GM21390 (cell line): ENCODE data around the gene LYL1.
A peak's percentile ranks its signal among the peaks of the same experiment; 100 is the strongest.
"Not testable (repeated sequence)": the region's sequence is repeated elsewhere in the genome, so short reads cannot be mapped to it uniquely, and the experiment has no call there.

ENCODE experiments used
- ATAC-seq: cut with Tn5 transposase; IDR thresholded peaks from one replicate; pipeline ENCODE4 v1.9.1; 2021; ENCODE audit not compliant: unreplicated experiment

Gene LYL1

DNA sequence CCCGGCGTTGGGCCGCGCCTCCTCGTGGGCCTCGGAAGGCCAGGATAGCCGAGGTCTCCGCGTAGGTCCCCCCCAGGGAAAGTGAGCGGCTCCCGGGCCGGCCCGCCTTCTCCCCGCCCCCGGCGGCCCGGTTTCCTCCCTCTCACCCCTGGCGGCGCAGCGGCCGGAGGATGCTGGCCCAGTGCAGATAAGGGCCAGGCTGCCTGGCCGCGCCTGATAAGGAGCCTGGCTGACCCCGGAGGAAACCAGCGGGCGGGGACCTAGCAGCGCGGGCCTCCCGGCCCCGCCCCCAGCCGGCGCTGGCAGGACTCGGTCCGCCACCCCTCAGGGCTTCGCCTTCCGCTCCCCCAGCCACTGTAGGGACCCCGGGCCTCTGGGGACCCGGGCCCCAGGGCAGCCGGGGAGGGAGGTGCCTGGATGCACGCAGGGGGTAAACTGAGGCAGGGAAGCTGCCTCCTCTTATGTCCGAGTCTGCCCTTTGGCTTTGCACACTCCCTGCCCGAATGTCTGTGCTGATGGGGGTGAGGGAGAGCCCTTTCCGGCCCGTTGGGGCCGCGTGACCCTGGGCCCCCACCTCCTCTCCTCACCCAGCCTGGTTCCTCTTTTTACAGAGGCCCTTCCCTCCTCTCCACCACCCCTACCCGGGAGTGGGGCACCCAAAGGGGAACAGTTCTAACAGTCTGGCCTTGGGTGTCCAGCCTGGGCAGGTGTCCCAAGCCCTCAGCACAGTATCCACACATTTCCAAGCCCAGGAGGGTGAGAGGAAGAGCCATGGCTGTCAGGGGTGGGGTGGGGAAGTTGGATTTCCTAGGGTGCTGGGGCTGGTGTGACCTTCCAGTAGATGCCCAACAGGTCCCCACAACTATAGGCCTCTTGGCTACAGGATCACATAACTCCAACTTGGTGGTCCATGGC, at the start of gene LYL1:
TSS of gene LYL1 (minus strand) at position 193 of the 915 bp plus-strand sequence. CDS start 1,687 bp downstream, outside the sequence.
- no peak for ATAC-seq

DNA sequence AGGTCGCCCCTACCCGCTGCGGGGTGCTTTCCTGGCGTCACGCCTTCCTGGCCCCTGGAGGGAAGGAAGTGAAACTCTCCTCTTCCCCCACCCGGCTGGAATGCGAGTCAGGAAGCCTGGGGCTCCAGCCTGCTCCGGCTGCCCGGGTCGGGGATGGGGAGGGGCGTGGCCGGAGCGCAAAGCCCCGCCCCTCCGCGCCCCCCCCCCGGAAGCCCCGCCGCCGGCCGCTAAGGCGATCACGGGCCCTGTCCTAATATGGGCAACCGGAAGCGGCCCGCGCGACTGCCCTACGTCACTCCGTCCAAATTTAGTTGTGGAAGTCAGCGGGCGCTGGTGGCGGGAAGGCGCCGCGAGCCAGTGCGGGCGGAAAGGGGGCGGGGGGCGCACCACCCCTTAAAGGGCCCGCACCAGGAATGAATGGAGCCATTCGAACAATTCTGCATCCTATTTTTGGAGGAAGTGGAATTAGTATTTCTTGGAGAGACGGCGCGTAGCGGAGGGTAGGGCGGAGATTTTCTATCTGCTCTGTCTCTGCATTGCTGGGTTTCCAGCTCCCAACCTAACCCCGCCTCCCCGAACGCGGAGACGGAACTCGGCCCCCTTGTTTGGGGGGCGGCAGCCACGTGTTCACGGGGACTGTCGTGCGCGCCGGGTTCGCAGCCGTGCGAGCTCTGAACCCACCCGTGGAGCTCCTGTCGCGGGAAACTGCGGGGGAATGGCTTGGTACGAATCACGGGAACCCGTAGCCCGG, 49.1 kb upstream of the LYL1 start:
- ATAC-seq, result peak; percentile 31

DNA sequence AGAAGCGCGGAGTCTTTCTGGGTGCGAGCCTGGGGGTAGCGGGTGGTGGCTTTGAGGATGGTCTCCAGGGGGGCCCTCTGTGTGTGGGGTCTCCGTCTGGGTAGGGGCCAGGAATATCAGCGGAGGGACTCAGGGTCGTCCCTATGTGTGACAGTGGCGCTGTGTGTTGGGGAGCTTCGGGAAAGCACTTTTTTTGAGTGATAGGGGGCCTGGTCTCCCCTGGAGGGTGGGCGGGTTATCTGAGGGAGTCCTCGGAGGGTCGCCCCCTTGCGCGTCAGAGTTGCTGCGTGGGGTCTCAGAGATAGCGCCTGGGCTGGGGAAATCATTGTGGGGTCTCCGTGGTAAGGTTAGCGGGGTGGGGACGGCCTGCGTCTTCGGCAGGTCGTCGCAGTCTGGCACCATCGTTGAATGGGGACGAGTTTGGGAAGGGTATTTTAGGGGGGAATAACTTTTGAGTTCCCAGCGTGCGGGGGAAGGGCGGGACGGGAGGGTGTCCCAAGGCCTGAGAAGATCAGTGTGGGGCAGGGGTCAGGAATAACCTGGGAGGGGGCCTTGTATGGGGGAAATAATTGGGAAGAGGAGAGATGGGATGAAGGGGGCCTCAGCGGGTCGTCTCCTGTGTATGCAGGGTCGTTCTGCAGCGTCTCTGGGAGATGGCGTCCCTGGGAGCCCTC, 48.4 kb upstream of the LYL1 start:
- no peak for ATAC-seq

DNA sequence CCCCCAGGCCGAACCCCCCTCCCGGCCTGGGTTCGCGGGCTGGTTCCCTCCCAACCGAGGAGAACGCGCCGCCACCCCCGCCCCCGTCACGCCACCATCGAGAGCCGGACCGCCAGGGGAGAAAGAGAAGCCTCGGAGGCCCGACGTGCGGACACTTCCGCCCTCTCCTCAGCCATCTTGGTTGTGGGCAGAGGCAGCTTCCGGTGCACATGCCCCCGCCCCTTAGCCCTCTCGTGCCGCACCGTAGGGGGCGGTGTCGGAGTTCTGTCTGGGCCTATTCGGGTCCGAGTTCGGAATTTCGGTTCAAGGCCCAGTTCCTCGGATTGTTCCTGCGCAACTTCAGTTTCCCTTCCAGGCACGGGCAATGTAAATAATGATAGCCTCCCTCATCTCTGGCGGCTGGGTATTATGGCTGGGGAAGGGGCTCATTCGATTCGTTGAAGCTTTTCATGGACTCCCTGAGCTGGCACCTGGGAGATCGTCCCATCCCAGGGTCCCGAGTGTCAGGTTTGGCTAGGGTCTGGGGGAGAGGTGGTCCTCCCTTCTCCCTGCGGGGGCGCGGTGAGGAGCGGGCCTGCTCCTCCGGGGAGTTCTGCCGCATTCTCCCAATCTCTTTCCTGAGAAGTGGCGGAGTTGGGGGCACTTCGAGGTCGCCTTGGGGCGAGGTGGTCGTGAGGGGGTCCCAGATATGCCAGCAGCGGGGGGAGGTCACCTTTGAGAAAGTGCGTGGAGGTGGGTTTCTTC, 47.7 kb upstream of the LYL1 start, which contains the start of the genes IER2 and STX10:
TSS of gene IER2 (plus strand) at position 225 of the 744 bp plus-strand sequence. CDS start 2,776 bp downstream, outside the sequence.
TSS of gene STX10 (minus strand) at position 189 of the 744 bp plus-strand sequence. CDS start 202 bp downstream, outside the sequence.
- ATAC-seq, result peak; percentile 35

DNA sequence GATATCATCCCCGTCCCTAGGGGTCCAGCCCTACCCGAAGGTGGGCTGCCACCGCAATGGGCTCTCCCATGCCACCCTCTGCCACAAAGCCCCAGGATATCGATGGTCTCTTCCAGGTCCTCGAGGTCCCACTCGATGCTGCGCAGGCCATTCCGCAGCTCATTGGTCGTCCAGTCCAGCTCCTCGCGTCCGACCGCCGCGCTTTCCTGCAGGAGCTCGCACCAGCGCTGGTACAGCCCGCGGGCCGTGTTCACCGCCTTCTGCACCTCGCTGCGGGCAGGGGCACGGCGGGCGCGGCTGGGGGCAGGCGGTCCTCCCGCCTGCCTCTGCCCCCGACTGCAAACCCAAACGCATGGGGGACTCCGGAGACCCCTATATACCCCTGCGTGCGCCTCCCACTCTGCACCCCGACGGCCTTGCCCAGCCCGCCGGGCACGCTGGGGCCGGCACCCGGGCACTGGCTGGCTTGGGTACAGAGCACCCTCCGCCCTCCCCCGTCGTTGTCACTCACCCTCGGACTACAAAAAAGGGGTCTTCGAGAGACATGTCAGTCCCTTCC, 47.0 kb upstream of the LYL1 start:
- ATAC-seq, result peak; percentile 0

DNA sequence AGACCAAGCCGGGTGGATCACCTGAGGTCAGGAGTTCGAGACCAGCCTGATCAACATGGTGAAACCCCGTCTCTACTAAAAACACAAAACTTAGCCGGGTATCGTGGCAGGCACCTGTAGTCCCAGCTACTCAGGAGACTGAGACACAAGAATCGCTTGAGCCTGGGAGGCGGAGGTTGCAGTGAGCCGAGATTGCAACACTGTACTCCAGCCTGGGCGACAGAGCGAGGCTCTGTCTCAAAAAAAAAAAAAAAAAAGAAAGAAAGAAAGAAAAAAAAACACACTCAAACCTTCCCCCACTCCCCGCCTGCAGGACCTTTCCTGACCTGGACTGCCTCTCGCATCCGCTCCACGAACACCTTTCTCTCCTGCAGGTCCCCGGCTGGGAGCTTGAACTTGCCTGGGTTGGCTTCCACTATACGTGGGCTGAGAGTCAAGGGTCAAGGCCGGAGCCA, 46.5 kb upstream of the LYL1 start:
- ATAC-seq, result not testable (repeated sequence)

DNA sequence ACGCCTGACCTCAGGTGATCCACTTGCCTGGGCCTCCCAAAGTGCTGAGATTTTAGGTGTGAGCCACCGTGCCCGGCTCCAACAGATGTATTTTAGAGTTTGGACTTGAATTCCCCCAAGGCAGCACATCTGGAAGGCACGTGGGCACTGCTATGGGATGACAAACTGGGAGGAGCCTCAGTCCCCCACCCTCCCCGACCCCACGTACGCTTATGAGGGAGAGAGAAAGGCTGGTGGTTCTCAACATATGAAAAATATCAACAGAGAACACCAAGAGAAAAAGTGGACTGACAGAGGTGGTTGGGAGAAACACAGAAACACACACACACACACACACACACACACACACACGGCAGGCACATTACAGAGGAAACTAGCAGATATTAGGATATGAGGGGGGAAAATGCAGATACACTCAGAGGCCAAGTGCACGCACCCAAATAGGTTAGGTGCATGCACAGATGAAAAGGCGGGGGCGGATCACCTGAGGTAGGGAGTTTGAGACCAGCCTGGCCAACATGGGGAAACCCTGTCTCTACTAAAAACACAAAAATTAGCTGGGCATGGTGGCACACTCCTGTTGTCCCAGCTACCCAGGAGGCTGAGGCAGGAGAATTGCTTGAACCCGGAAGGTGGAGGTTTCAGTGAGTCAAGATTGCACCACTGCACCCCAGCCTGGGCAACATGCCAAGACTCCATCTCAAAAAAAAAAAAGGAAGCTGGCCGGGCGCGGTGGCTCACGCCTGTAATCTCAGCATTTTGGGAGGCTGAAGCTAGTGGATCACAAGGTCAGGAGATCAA, 44.3 kb upstream of the LYL1 start:
- ATAC-seq, result no peak

DNA sequence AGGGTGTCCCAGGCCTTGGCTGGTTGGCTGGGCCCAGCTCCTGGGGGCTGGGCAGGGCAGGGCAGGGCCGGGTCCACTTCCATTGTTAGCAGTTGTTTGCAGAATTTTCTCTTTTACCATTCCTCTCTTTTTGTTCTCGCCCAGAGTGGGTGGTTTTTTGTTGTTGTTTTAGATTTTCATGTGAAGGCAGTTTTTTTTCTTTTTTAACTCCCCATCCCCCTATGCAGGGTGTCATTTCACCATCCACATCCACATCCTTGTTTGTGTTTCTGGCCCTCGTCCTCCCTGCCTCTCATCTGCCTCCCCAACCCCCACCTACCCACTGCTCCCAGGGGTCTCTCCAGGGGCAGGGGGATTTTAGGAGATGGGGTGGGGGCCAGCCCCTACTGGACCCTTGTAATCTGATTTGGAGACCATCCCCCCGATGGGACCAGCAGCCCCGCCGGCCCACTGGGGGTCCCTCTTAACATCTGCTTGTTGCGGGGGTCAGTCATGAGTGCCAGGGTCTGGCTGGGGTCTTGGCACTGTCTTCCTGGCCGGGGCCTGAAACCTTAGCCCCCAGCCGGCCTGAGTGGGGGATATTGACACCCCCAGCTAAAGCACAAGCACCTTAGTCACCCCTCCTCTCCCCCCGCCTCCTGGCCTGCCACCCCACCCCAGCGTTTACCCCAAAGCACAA, 37.1 kb upstream of the LYL1 start:
- no peak for ATAC-seq

DNA sequence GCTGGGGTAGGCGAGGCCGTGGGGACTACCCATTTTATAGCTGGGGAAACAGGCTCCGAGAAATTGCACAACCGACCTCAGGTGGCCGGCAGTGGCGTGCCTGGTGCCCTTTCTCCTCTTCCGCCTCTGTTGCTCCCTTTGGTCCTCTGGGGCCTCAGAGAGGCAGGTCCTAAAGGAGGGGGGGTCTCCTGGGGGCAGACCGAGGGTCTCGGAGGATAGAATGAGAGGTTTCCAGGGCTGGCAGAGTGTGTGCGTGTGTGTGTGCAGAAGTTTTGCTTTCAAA, 36.2 kb upstream of the LYL1 start:
- ATAC-seq, result no peak

DNA sequence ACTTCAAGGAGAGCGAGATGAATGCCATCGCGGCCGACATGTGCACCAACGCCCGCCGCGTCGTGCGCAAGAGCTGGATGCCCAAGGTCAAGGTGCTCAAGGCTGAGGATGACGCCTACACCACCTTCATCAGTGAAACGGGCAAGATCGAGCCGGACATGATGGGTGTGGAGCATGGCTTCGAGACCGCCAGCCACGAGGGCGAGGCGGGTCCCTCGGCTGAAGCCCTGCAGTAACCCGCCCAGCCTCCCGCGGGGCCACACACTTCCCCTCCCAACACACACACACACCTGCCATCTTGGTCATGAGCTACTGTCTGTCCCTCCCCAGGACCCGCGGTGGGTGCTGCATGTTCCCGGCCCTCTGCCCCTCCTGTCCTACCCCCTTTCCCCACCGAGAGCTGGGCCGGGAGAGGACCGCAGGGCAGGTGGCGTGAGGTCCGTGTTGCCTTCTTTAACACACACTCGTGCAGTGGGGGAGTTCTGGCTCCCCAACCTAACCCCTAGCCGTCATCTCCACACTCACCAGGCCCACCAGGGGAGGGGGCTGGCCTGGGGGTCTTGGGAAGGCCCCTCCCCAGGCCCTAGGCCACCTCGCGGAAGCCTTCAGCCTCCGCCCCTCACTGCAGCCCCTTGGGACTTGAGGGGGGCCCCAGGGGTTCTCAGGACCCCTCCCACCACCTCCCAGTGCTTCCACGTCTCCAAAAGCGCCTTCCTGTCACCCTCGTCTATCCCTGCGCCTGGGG, 35.7 kb upstream of the LYL1 start:
- ATAC-seq, result no peak

DNA sequence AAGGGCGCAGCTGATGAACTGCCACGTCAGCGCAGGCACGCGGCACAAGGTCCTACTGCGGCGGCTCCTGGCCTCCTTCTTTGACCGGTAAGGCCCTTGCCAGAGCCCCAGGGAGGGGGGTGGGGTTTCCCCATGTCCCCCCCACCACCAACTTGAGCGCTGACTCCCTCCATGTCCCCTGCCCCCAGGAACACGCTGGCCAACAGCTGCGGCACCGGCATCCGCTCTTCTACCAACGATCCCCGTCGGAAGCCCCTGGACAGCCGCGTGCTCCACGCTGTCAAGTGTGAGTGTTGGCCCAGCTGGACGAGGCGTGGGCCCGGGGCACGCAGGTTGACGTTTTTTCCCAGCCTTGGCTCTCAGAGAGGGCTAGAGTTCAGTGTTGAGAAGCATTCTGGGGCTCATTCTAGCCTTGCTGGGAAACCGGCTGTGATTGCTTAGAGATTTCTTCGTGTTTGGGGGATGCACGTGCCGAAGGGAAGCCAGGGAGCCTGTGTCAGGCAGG, 34.7 kb upstream of the LYL1 start:
- ATAC-seq, result no peak

DNA sequence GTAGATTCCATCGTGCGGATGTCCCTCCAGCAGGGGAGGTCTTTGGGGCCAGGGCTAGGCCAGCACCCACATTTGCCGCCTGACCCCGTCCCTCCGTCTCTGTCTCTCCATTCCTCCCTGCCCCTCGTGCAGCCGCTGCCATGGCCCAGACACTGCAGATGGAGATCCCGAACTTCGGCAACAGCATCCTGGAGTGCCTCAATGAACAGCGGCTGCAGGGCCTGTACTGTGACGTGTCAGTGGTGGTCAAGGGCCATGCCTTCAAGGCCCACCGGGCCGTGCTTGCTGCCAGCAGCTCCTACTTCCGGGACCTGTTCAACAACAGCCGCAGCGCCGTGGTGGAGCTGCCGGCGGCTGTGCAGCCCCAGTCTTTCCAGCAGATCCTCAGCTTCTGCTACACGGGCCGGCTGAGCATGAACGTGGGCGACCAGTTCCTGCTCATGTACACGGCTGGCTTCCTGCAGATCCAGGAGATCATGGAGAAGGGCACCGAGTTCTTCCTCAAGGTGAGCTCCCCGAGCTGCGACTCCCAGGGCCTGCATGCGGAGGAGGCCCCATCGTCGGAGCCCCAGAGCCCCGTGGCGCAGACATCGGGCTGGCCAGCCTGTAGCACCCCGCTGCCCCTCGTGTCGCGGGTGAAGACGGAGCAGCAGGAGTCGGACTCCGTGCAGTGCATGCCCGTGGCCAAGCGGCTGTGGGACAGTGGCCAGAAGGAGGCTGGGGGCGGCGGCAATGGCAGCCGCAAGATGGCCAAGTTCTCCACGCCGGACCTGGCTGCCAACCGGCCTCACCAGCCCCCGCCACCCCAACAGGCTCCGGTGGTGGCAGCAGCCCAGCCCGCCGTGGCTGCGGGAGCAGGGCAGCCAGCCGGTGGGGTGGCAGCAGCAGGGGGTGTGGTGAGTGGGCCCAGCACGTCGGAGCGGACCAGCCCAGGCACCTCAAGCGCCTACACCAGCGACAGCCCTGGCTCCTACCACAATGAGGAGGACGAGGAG, 32.7 kb upstream of the LYL1 start:
- ATAC-seq, result no peak

DNA sequence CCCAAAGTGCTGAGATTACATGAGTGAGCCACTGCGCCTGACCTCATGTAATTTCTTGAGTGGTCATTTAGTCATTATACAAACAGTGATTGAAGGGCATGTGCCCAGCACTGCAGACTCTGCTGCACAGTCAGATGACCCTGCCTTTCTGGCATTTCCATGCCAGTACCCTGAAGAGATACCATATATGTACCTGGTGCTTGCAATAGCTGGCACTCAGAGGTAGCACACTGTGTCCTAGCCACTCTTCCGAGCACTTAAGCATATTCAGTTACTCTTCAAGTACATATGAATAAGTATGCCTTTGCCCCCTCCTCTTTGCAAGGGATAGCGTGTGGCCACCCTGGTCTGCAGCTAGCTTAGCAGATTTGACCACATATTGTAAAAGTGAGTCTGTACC, 32.0 kb upstream of the LYL1 start:
- ATAC-seq, result no peak

DNA sequence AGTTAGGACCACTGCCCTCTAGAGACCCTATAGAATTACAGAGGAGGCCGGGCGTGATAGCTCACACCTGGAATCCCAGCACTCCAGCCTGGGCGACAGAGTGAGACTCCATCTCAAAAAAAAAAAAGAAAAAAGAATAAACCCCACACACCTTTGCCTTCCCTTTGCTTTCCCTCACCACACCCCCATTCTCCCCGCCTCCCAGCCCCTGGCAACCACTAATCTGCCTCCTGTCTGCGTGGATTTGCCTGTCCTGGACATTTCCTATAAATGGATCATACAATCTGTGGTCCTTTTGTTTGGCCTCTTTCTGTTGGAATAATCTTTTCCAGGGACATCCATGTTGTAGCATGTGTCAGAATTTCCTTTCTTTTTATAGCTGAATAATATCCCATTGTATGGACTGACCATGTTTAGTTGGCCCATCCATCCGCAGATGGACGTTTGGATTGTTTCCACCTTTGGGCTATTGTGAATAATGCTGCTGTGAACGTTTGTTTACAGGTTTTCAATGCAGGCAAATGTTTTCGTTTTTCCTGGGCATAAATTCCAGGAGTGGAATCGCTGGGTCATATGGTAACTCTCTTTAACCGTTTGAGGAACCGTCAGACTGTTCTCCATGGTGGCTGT, 30.7 kb upstream of the LYL1 start:
- ATAC-seq, result no peak

DNA sequence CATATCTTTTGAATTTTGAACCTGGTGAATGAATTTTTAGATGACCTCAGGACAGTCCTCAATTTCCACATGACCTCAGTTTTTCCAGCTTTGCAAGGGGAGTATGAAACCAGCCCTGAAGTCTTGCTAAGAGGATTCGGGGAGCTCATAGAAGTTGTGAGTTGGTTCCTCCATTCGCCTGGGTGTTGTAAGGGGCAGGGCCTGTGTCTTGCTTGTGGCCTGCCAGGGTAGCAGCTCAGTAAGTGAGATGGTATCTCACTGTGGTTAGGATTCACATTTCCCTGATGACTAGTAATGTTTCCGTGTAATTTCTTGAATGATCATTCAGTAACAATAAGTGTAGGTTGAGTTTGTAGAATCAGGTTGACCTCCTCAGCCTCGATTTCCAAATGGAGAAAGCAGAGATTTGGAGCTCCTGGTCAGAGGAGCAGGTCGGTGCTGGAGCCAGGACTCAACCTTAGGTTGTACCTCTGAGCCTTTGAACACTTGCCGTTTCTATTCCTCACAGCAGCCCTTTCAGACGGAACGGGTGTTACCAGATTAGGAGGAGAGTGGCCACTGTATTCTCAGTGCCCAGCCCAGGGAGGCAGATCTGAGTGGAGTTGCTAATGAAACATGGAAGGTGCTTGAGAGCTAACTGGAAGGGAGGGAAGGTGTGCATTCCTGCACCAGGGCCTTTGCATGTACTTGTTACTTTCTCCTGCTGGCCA, 30.0 kb upstream of the LYL1 start:
- no peak for ATAC-seq
